ENCODE results near the gene MRPL55.
A peak's percentile ranks its signal among the peaks of the same experiment; 100 is the strongest.

The MRPL55 gene

DNA sequence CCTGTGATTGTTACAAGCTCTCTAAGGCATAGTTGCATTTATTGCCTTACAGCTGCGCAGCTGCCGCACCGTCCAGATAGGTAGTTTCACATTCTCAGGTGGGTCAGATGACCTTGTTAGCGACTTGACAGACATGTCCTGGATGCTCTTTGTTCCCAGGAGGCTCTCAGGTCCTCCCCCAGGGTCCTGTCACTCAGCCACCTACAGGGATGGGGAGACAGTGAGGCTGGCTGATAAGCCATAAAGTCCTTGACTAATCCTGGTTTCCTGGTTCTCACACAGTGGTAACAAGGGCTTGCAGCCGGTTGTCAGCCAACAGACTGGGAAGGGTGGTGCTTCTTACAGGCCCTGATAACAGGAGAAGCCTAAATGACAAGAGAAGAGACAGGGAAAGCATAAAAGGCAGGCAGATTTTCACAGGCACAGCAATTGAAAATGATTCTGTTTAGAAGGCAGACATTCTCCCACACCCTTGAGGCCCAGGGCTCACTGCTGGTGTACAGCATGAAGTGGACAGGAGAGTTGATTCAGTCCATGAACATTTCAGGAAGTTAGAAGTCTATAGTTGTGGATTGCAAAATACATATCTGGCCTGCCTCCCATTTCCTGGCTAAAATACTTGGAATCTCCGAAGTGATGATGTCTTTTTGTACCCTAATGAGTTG, 23.7 kb downstream of the MRPL55 start:
- Mint-ChIP-seq H3K9me3 (no peaks in the 10 kb centered on the region), H3K27me3 (no peaks in the 10 kb centered on the region), H3K4me1 (ENCODE audit: low read depth) (peaks cover 79% of the 10 kb centered on the region), H3K27ac (peak overlapping the region; percentile 96), H3K4me3 (peak overlapping the region; percentile 92), H3K36me3 (ENCODE audit: low read depth) (peaks cover 65% of the 10 kb centered on the region)
- intact Hi-C loops (cut with micrococcal nuclease) = loop anchor here (2.0 kb wide), 1 partner anchor 17 kb away; the partner anchor contains the start of gene C1orf35

GRCh38 chr1:228084797-228085196, 24.3 kb downstream of the MRPL55 start:
- intact Hi-C loops (cut with micrococcal nuclease) = loop anchor here (2.0 kb wide), 1 partner anchor 18 kb away; the partner anchor contains the start of gene C1orf35
- Mint-ChIP-seq H3K36me3 (ENCODE audit: low read depth) (peaks cover 59% of the 10 kb centered on the region), H3K27me3 (no peaks in the 10 kb centered on the region), H3K4me3 (peak overlapping the region; percentile 92), H3K9me3 (no peaks in the 10 kb centered on the region), H3K27ac (peak overlapping the region; percentile 96), H3K4me1 (ENCODE audit: low read depth) (peaks cover 78% of the 10 kb centered on the region)

GRCh38 chr1:228084325-228084724, 24.8 kb downstream of the MRPL55 start:
- H3K4me1 Mint-ChIP-seq (ENCODE audit: low read depth) = peaks cover 74% of the 10 kb centered on the region
- no peaks in the 10 kb centered on the region for H3K9me3 Mint-ChIP-seq
- peak overlapping the region; percentile 96 for H3K27ac Mint-ChIP-seq
- H3K4me3 Mint-ChIP-seq = peak overlapping the region; percentile 92
- no peaks in the 10 kb centered on the region for H3K27me3 Mint-ChIP-seq
- intact Hi-C loops (cut with micrococcal nuclease) = loop anchor here (2.0 kb wide), 1 partner anchor 18 kb away; the partner anchor contains the start of gene C1orf35
- H3K36me3 Mint-ChIP-seq (ENCODE audit: low read depth) = peaks cover 56% of the 10 kb centered on the region

DNA sequence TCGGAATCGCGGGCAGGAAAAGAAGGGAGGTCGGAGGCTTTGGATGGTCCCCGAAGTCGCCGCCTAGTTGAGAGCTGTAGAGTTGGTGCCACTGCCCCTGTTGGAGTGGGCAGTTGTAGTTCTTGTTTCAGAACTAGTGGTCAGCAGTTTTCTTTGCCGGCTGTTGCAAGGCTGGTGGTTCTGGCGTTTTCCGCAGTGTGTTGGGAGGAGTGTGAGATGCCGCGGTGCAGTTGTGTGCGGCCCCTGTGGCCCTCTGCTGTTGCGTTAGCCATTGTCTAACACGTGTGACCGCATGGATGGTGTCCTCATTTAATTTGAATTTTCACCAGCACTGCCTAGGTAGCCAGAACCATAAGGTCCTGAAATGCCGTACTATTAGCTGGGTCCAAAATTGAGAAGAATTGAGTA, 25.2 kb downstream of the MRPL55 start:
- Mint-ChIP-seq H3K4me1 (ENCODE audit: low read depth) (peaks cover 72% of the 10 kb centered on the region), H3K9me3 (no peaks in the 10 kb centered on the region), H3K27me3 (no peaks in the 10 kb centered on the region), H3K36me3 (ENCODE audit: low read depth) (peaks cover 52% of the 10 kb centered on the region), H3K4me3 (peak overlapping the region; percentile 92), H3K27ac (peak overlapping the region; percentile 96)
- intact Hi-C loops (cut with micrococcal nuclease) = loop anchor here (2.0 kb wide), 2 partner anchors 19 to 25 kb away; partner anchors contain the start of genes C1orf35 and MRPL55

- Mint-ChIP-seq H3K4me3 (peak overlapping the region; percentile 92), H3K4me1 (ENCODE audit: low read depth) (peaks cover 69% of the 10 kb centered on the region), H3K27ac (peak overlapping the region; percentile 96), H3K9me3 (no peaks in the 10 kb centered on the region), H3K36me3 (ENCODE audit: low read depth) (peaks cover 45% of the 10 kb centered on the region), H3K27me3 (no peaks in the 10 kb centered on the region)
- intact Hi-C loops (cut with micrococcal nuclease) = loop anchor here (1.0 to 2.0 kb wide), 2 partner anchors 26 to 82 kb away; partner anchors contain the start of genes IBA57 and MRPL55
These were observed 25.9 kb downstream of the MRPL55 start for GRCh38 chr1:228082918-228083870.

DNA sequence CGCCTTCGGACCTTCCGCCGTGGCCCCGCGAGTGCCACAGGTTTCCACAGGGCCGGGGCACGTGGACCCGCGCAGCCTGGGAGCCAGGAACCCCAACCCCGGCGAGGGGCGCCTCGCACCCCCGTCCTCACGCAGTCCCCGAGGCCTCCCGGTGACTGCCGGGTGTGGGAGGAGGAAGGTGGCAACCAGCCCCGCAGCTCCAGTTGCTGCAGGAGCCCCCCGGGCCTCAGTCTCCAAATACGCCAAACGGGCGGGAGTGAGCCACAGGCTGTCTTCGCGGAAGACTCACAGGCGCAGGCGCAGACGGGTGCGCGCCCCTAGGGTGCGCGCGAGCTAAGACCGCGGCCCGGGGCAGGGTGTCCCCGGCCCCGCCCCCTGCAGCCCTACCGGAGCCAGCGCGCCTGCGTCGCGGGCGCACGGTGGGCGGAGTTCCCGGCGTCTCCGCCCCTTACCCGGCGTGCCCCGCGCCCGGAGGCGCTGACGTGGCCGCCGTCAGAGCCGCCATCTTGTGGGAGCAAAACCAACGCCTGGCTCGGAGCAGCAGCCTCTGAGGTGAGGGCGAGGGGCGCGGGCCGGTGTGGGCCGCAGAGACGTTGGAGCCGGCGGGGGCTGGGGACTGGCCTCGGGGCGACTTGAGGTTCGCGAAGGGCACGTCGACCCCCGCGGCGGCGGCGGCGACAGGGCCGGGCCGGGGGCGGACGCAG, 26.7 kb downstream of the MRPL55 start, which contains the start of gene ARF1:
Gene ARF1 (plus strand): TSS at position 495 of the 704 bp plus-strand sequence. CDS start 14,407 bp downstream, outside the sequence.
- intact Hi-C loops (cut with micrococcal nuclease) = loop anchor here (1.0 to 2.0 kb wide), 2 partner anchors 26 to 83 kb away; partner anchors contain the start of genes IBA57 and MRPL55
- H3K36me3 Mint-ChIP-seq (ENCODE audit: low read depth) = peaks cover 38% of the 10 kb centered on the region
- peak within 1 kb of the TSS; percentile 92 for H3K4me3 Mint-ChIP-seq
- peak within 1 kb of the TSS; percentile 96 for H3K27ac Mint-ChIP-seq
- peaks cover 61% of the 10 kb centered on the region for H3K4me1 Mint-ChIP-seq (ENCODE audit: low read depth)
- no peaks in the 10 kb centered on the region for H3K9me3 Mint-ChIP-seq
- peaks cover 2% of the 10 kb centered on the region for H3K27me3 Mint-ChIP-seq

GRCh38 chr1:228081578-228082213, 27.4 kb downstream of the MRPL55 start:
- peaks cover 5% of the 10 kb centered on the region for H3K27me3 Mint-ChIP-seq
- peak overlapping the region; percentile 92 for H3K4me3 Mint-ChIP-seq
- peak overlapping the region; percentile 96 for H3K27ac Mint-ChIP-seq
- H3K9me3 Mint-ChIP-seq = no peaks in the 10 kb centered on the region
- peaks cover 55% of the 10 kb centered on the region for H3K4me1 Mint-ChIP-seq (ENCODE audit: low read depth)
- H3K36me3 Mint-ChIP-seq (ENCODE audit: low read depth) = peaks cover 37% of the 10 kb centered on the region
- intact Hi-C loops (cut with micrococcal nuclease) = loop anchor here (1.0 to 2.0 kb wide), 2 partner anchors 27 to 84 kb away; partner anchors contain the start of genes IBA57 and MRPL55

GRCh38 chr1:228081144-228081543, 28.0 kb downstream of the MRPL55 start:
- Mint-ChIP-seq H3K4me3 (peak overlapping the region; percentile 92), H3K27me3 (peaks cover 5% of the 10 kb centered on the region), H3K4me1 (ENCODE audit: low read depth) (peaks cover 50% of the 10 kb centered on the region), H3K9me3 (no peaks in the 10 kb centered on the region), H3K27ac (peak overlapping the region; percentile 96), H3K36me3 (ENCODE audit: low read depth) (peaks cover 31% of the 10 kb centered on the region)
- intact Hi-C loops (cut with micrococcal nuclease) = no loop called here

DNA sequence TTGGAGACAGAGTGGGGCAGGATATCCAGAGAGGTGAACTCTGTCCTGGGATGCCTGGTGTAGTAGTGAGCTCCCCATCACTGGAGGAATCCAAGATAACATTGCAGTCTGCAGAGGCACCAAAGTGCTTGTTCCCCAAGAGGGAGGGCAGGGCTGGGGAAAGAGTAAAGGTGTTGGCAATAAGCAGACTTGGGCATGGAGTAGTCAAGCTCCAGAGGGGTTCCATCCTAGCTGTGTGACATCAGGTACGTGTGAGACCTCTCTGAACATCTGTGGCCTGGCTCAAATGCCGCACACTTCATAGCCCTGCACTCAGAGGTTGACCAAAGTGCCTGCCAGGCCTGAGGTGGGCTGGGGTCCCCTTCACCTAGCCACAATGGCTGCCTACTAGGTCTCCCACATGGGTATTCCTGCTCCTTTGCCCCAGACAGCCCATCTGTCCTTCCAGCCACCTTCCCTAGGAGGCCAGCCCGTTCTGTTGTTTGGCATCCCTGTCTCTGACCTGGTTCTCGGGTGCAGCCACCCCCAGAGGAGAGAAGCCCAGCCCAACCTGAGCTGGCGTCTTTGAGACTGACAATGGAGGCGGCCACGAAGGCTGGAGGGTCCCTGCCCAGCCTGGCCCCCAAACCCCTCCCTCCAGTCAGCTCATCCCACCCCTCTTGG, 29.4 kb downstream of the MRPL55 start:
- peaks cover 16% of the 10 kb centered on the region for H3K27me3 Mint-ChIP-seq
- H3K36me3 Mint-ChIP-seq (ENCODE audit: low read depth) = peaks cover 21% of the 10 kb centered on the region
- H3K9me3 Mint-ChIP-seq = no peaks in the 10 kb centered on the region
- H3K27ac Mint-ChIP-seq = no peak overlapping the region
- H3K4me3 Mint-ChIP-seq = no peak overlapping the region
- intact Hi-C loops (cut with micrococcal nuclease) = loop anchor here (10.0 kb wide), 1 partner anchor 85 kb away; no protein-coding TSS in a partner anchor
- H3K4me1 Mint-ChIP-seq (ENCODE audit: low read depth) = peaks cover 36% of the 10 kb centered on the region

- H3K4me1 Mint-ChIP-seq (ENCODE audit: low read depth) = peaks cover 29% of the 10 kb centered on the region
- no peaks in the 10 kb centered on the region for H3K9me3 Mint-ChIP-seq
- no peak overlapping the region for H3K27ac Mint-ChIP-seq
- H3K36me3 Mint-ChIP-seq (ENCODE audit: low read depth) = peaks cover 14% of the 10 kb centered on the region
- H3K27me3 Mint-ChIP-seq = peaks cover 19% of the 10 kb centered on the region
- no peak overlapping the region for H3K4me3 Mint-ChIP-seq
- intact Hi-C loops (cut with micrococcal nuclease) = loop anchor here (10.0 kb wide), 1 partner anchor 84 kb away; no protein-coding TSS in a partner anchor
These were observed 30.1 kb downstream of the MRPL55 start for GRCh38 chr1:228079013-228079412.

- no peak overlapping the region for H3K27ac Mint-ChIP-seq
These were observed 31.4 kb downstream of the MRPL55 start for GRCh38 chr1:228077565-228078330.

More at GRCh38 chr1:228077565-228078330, 31.4 kb downstream of the MRPL55 start:
- H3K4me1 Mint-ChIP-seq (ENCODE audit: low read depth) = peaks cover 24% of the 10 kb centered on the region
- intact Hi-C loops (cut with micrococcal nuclease) = loop anchor here (10.0 kb wide), 1 partner anchor 83 kb away; no protein-coding TSS in a partner anchor
- H3K9me3 Mint-ChIP-seq = no peaks in the 10 kb centered on the region
- H3K4me3 Mint-ChIP-seq = no peak overlapping the region
- H3K27me3 Mint-ChIP-seq = peaks cover 25% of the 10 kb centered on the region
- H3K36me3 Mint-ChIP-seq (ENCODE audit: low read depth) = peaks cover 1% of the 10 kb centered on the region
